ENCODE measurements around the gene MS4A18. TPM values are rescaled to one million over a fixed set of nuclear protein-coding genes. Genes with fewer than 3 reads are reported as not detected.

The MS4A18 gene
- total and polyA plus RNA-seq, 4 donors = not detected

GRCh38 chr11:60706931-60707330, 17.6 kb upstream of the MS4A18 start:
- TF ChIP-seq SP1 (IDR thresholded peaks at IDR 0.05) = no peak
- no peak for TF ChIP-seq RAD21 (IDR thresholded peaks at IDR 0.05)
- no peak for TF ChIP-seq ATF3 (IDR thresholded peaks at IDR 0.05)
- no peak for TF ChIP-seq REST (IDR thresholded peaks at IDR 0.05)
- no peak for TF ChIP-seq NR2F2 (IDR thresholded peaks at IDR 0.05)
- no peak for TF ChIP-seq FOXA1 (IDR thresholded peaks at IDR 0.05)
- TF ChIP-seq HNF4G (IDR thresholded peaks at IDR 0.05) = no peak
- no peak for TF ChIP-seq EGR1 (IDR thresholded peaks at IDR 0.05; ENCODE audit: low read depth in 2 of 2)
- no peak for TF ChIP-seq HNF4A (conservative IDR thresholded peaks at IDR 0.05)
- no peak for TF ChIP-seq RXRA (IDR thresholded peaks at IDR 0.05)
- TF ChIP-seq FOXA2 (IDR thresholded peaks at IDR 0.05) = no peak
- no peak for TF ChIP-seq JUND (IDR thresholded peaks at IDR 0.05)
- no peak for TF ChIP-seq CTCF (IDR thresholded peaks at IDR 0.05; ENCODE audit: low read depth, low read length, missing input control)
- no peak for TF ChIP-seq ZBTB33 (IDR thresholded peaks at IDR 0.05)
- TF ChIP-seq GABPA (IDR thresholded peaks at IDR 0.05 in 1 of 2, conservative IDR thresholded peaks at IDR 0.05 in 1 of 2) = no peak
- TF ChIP-seq TAF1 (conservative IDR thresholded peaks at IDR 0.05) = no peak
- no peak for TF ChIP-seq YY1 (IDR thresholded peaks at IDR 0.05)
- H3K4me1 ChIP-seq (ENCODE audit: control insufficient read depth in 4 of 4, insufficient read depth in 4 of 4, low read length in 3 of 4) = no peaks in the 10 kb centered on the region
- no peaks in the 10 kb centered on the region for H3K36me3 ChIP-seq (ENCODE audit: control insufficient read depth in 4 of 4, insufficient read depth in 3 of 4, low read depth in 1 of 4, low read length in 3 of 4)
- WGBS = 70% methylated on average over 5 of the region's 5 CpGs
- no peak overlapping the region for H3K4me3 ChIP-seq (ENCODE audit: low read depth in 1 of 3, low read length in 3 of 3)
- H3K9ac ChIP-seq (ENCODE audit: low read depth in 1 of 2, low read length in 2 of 2) = no peak overlapping the region
- no peaks in the 10 kb centered on the region for H3K9me3 ChIP-seq (ENCODE audit: control insufficient read depth in 4 of 4, low read length in 3 of 4)
- H3K27me3 ChIP-seq (ENCODE audit: control insufficient read depth in 4 of 4, insufficient read depth in 4 of 4, low read length in 3 of 4) = peaks cover 0 to 4% (median 0%) of the 10 kb centered on the region in 4 donors
- no peak for DNase-seq (ENCODE audit: low spot score)
- no peak overlapping the region for H3K27ac ChIP-seq (ENCODE audit: low read depth in 1 of 2, low read length in 2 of 2)

- H3K36me3 ChIP-seq (ENCODE audit: control insufficient read depth in 4 of 4, insufficient read depth in 3 of 4, low read depth in 1 of 4, low read length in 3 of 4) = no peaks in the 10 kb centered on the region
- H3K9me3 ChIP-seq (ENCODE audit: control insufficient read depth in 4 of 4, low read length in 3 of 4) = no peaks in the 10 kb centered on the region
- H3K9ac ChIP-seq (ENCODE audit: low read depth in 1 of 2, low read length in 2 of 2) = no peak overlapping the region
- TF ChIP-seq SP1 (IDR thresholded peaks at IDR 0.05) (no peak), JUND (IDR thresholded peaks at IDR 0.05) (no peak), RAD21 (IDR thresholded peaks at IDR 0.05) (no peak), RXRA (IDR thresholded peaks at IDR 0.05) (no peak), GABPA (IDR thresholded peaks at IDR 0.05 in 1 of 2, conservative IDR thresholded peaks at IDR 0.05 in 1 of 2) (no peak), ZBTB33 (IDR thresholded peaks at IDR 0.05) (no peak), NR2F2 (IDR thresholded peaks at IDR 0.05) (no peak), HNF4G (IDR thresholded peaks at IDR 0.05) (no peak), YY1 (IDR thresholded peaks at IDR 0.05) (no peak), TAF1 (conservative IDR thresholded peaks at IDR 0.05) (no peak), FOXA1 (IDR thresholded peaks at IDR 0.05) (no peak), MAX (IDR thresholded peaks at IDR 0.05) (no peak), FOXA2 (IDR thresholded peaks at IDR 0.05) (no peak), REST (IDR thresholded peaks at IDR 0.05) (no peak)
- no peaks in the 10 kb centered on the region for H3K4me1 ChIP-seq (ENCODE audit: control insufficient read depth in 4 of 4, insufficient read depth in 4 of 4, low read length in 3 of 4)
- no peak overlapping the region for H3K4me3 ChIP-seq (ENCODE audit: low read depth in 1 of 3, low read length in 3 of 3)
- WGBS = 66% methylated on average over 4 of the region's 4 CpGs
- no peak for DNase-seq (ENCODE audit: low spot score)
- peaks cover 0 to 4% (median 0%) of the 10 kb centered on the region in 4 donors for H3K27me3 ChIP-seq (ENCODE audit: control insufficient read depth in 4 of 4, insufficient read depth in 4 of 4, low read length in 3 of 4)
- no peak overlapping the region for H3K27ac ChIP-seq (ENCODE audit: low read depth in 1 of 2, low read length in 2 of 2)
These were observed 14.0 kb upstream of the MS4A18 start for GRCh38 chr11:60710482-60710881.
